Endothelial cell of umbilical vein (primary cell): Measurements from ENCODE around the gene HYAL3. TPM values are rescaled to one million over a fixed set of nuclear protein-coding genes. Genes with fewer than 3 reads are reported as not detected.
"Not testable (repeated sequence)": the region's sequence is repeated elsewhere in the genome, so short reads cannot be mapped to it uniquely, and the experiment has no call there.

Experiments
- BruUV-seq: library from RNA; stranded (reverse); fragments of 400-500 nt; replicated peaks from 2 replicates; lab custom pipeline; 2021; lab: Mats Ljungman, UMichigan
- CTCF ChIA-PET: fragments of 300-600, 350-600 bp; sonication (Branson Sonifier 250); formaldehyde crosslinking; loops from one replicate; lab custom pipeline; 2021; ENCODE audit warnings: antibody characterized with exemption, inconsistent platforms; lab: Charles Lee
- POLR2A ChIA-PET: fragments of 300-600, 350-600 bp; sonication (Branson Sonifier 250); formaldehyde crosslinking; loops from one replicate; lab custom pipeline; 2021; ENCODE audit warnings: antibody characterized with exemption, inconsistent platforms; lab: Charles Lee
- DNase-seq: peaks from one replicate; pipeline ENCODE4 v3.0.0-alpha.2; 2011; ENCODE audit warnings: low read depth, low spot score
- FAIRE-seq: peaks from 2 replicates; lab custom pipeline; 2011; peaks lifted over from hg19 to GRCh38; lab: Jason Lieb, UNC
- H2AFZ ChIP-seq: 2 replicates; pipeline ENCODE4 v1.6.0; 2012; ENCODE audit warnings: low read depth, low read length, control low read depth, inconsistent platforms
- H3K27ac ChIP-seq: 2 replicates; pipeline ENCODE4 v1.5.1; 2011; ENCODE audit warnings: low read depth, mild to moderate bottlenecking, control low read depth, low read length, moderate library complexity; ENCODE audit not compliant: insufficient read depth
- H3K27me3 ChIP-seq, 2 experiments: 2 replicates each; pipeline versions ENCODE4 v1.6.0 to v1.6.1; 2011; ENCODE audit warnings: low read length in 2 of 2, mixed read lengths in 1 of 2; ENCODE audit not compliant: control insufficient read depth in 2 of 2, insufficient read depth in 2 of 2
- H3K36me3 ChIP-seq, 2 experiments: 2 replicates in 1 of 2; 3 replicates in 1 of 2; pipeline ENCODE4 v1.5.1; 2011; ENCODE audit warnings: low read length in 2 of 2, mild to moderate bottlenecking in 1 of 2, moderate library complexity in 1 of 2; ENCODE audit not compliant: control insufficient read depth in 2 of 2, insufficient read depth in 2 of 2; ENCODE audit errors: extremely low read depth in 1 of 2
- H3K4me1 ChIP-seq: 3 replicates; pipeline ENCODE4 v1.5.1; 2011; ENCODE audit warnings: mild to moderate bottlenecking, low read length; ENCODE audit not compliant: control insufficient read depth, insufficient read depth; ENCODE audit errors: extremely low read depth
- H3K4me2 ChIP-seq: 2 replicates; pipeline ENCODE4 v1.6.1; 2011; ENCODE audit warnings: low read length, control low read depth, mixed read lengths; ENCODE audit not compliant: insufficient read depth
- H3K4me3 ChIP-seq, 3 experiments: fragments of 200-600 bp in 1 of 3; sonication (generic), shearing (Covaris generic) in 1 of 3; replicated peaks in 1 of 3; 2 replicates each; pipeline ENCODE4 v1.5.1; 2011 to 2016; ENCODE audit warnings: control low read depth in 3 of 3, low read length in 3 of 3, mild to moderate bottlenecking in 2 of 3, inconsistent platforms in 1 of 3, low read depth in 1 of 3, moderate library complexity in 1 of 3; ENCODE audit not compliant: insufficient read depth in 1 of 3
- H3K79me2 ChIP-seq: 2 replicates; pipeline ENCODE4 v1.6.0; 2012; ENCODE audit warnings: low read length, inconsistent platforms; ENCODE audit not compliant: control insufficient read depth, insufficient read depth
- H3K9ac ChIP-seq: replicated peaks from 2 replicates; pipeline ENCODE3; 2011; ENCODE audit warnings: low read length, control low read depth; ENCODE audit not compliant: insufficient read depth; ENCODE audit errors: extremely low read depth
- H3K9me1 ChIP-seq: replicated peaks from 3 replicates; pipeline ENCODE4 v1.6.0; 2011; ENCODE audit warnings: mild to moderate bottlenecking, low read length; ENCODE audit not compliant: control insufficient read depth, insufficient read depth; ENCODE audit errors: extremely low read depth
- H3K9me3 ChIP-seq: replicated peaks from 2 replicates; pipeline ENCODE4 v1.5.1; 2012; ENCODE audit warnings: low read length, inconsistent platforms; ENCODE audit not compliant: control insufficient read depth, insufficient read depth
- H4K20me1 ChIP-seq: replicated peaks from 2 replicates; pipeline ENCODE3; 2011; ENCODE audit warnings: mild to moderate bottlenecking, low read length; ENCODE audit not compliant: control insufficient read depth, insufficient read depth; ENCODE audit errors: extremely low read depth
- EZH2 ChIP-seq: IDR thresholded peaks from 2 replicates; pipeline ENCODE4 v1.6.1; 2012; ENCODE audit warnings: borderline replicate concordance, low read depth, mild to moderate bottlenecking, moderate library complexity, low read length, inconsistent platforms; ENCODE audit not compliant: severe bottlenecking
- FOS ChIP-seq: IDR thresholded peaks from 2 replicates; pipeline ENCODE4 v1.6.1; 2011; ENCODE audit warnings: mild to moderate bottlenecking, low read length, moderate library complexity, borderline replicate concordance; ENCODE audit not compliant: insufficient read depth
- GATA2 ChIP-seq: IDR thresholded peaks from 2 replicates; pipeline ENCODE4 v1.7.0; 2011; ENCODE audit warnings: low read depth, mild to moderate bottlenecking, moderate library complexity, mixed read lengths, low read length; ENCODE audit not compliant: insufficient read length, insufficient read depth
- JUN ChIP-seq: IDR thresholded peaks from 2 replicates; pipeline ENCODE4 v1.6.1; 2011; ENCODE audit warnings: borderline replicate concordance, low read depth; ENCODE audit not compliant: insufficient read length, insufficient read depth
- MYC ChIP-seq: IDR thresholded peaks from one replicate; pipeline ENCODE4 v1.6.1; 2011; ENCODE audit warnings: mild to moderate bottlenecking, low read depth, low read length
- POLR2A ChIP-seq: IDR thresholded peaks from 2 replicates; pipeline ENCODE4 v1.6.1; 2012; ENCODE audit warnings: low read depth, mild to moderate bottlenecking, control low read depth, low read length
- POLR2AphosphoS5 ChIP-seq: IDR thresholded peaks from 2 replicates; pipeline ENCODE4 v1.6.1; 2012; ENCODE audit warnings: low read depth, mild to moderate bottlenecking, control low read depth, low read length, moderate library complexity; ENCODE audit not compliant: insufficient read depth
- dilution Hi-C: fragments of 300-500 bp; cut with MboI; formaldehyde crosslinking; loops from one replicate; pipeline ENCODE4 v1.15.0; 2019; ENCODE audit warnings: low sequenced_read_pairs; ENCODE audit not compliant: extremely low pct_ligation_motif_present
- intact Hi-C: fragments of 100-400 bp; cut with micrococcal nuclease; formaldehyde crosslinking; loops from one replicate; pipeline ENCODE4 v1.10.0; 2022
- polyA plus RNA-seq, 4 experiments: library from polyadenylated mRNA; depleted of rRNA in 3 of 4; stranded (reverse) in 3 of 4; unstranded in 1 of 4; fragments of >200 nt; gene quantifications; 2 replicates each; pipeline versions ENCODE4 v1.2.1 to v1.2.3, GENCODE V29; 2011 to 2012; ENCODE audit warnings: missing spikeins in 1 of 4
- total RNA-seq: library from RNA; stranded (reverse); gene quantifications from 2 replicates; pipeline ENCODE4 v1.2.3, GENCODE V29; 2021
- TF ChIP-seq, protein P1 (sequence below), 2 donors: IDR thresholded peaks; 1 replicate in 1 of 2; 2 replicates in 1 of 2; pipeline ENCODE4 v1.5.1; 2011; ENCODE audit warnings: low read length in 2 of 2, mild to moderate bottlenecking in 2 of 2, moderate library complexity in 2 of 2, control low read depth in 1 of 2, inconsistent platforms in 1 of 2, low read depth in 1 of 2; ENCODE audit not compliant: insufficient read depth in 1 of 2; ENCODE audit errors: extremely low read depth in 1 of 2
- TF ChIP-seq, protein P2 (sequence below): IDR thresholded peaks from 2 replicates; pipeline ENCODE4 v1.6.1; 2011; ENCODE audit not compliant: insufficient read depth, insufficient read length

HYAL3 gene
- total and polyA plus RNA-seq, 2 donors (not counting 3 experiments of a cell fraction or from before 2014, with no cell fraction given): 4.8 to 11.5 TPM

DNA sequence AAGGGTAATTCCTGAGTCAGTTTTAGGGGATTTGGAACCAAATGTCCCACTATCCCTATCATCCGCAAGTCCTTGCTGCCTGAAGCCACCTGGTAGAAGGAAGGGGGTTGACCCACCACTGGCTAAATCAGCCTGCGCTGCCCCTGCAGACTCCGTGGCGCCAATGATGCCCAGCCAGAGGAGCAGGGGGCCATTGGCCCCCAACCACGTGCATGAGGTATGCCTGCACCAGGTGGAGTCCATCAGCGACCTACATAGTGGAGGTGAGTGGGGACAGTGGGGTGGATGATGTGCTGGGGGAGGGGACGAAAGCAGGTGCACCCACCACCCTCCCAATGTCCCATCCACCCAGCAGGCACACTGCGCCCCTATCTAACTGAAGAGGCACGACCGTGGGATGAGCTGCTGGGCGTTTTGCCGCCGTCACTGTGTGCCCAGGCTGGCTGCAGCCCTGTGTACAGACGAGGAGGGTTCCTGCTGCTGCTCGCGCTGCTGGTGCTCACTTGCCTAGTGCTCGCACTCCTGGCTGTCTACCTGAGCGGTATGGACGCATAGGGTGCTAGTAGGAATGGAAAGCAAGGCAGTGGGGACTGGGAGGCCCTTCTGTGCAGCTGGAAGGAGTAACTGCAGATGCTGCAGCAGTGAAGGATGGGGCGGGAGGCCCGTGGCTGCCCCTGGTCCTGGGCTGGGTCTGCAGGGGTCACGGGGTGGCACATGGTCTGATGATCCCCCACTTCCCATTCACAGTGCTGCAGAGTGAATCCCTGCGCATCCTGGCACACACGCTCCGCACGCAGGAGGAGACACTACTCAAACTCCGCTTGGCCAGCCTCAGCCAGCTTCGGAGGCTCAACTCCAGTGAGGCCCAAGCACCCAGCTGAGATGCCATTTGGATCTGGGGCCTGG, 12.6 kb downstream of the HYAL3 start:
- H2AFZ ChIP-seq: no peak overlapping the region
- no peaks in the 10 kb centered on the region for H3K27me3 ChIP-seq
- CTCF ChIA-PET: no interaction called here
- H4K20me1 ChIP-seq: no peaks in the 10 kb centered on the region
- H3K4me3 ChIP-seq: no peak overlapping the region
- H3K27ac ChIP-seq: no peak overlapping the region
- dilution Hi-C loops: no loop called here
- H3K9me3 ChIP-seq: no peaks in the 10 kb centered on the region
- H3K36me3 ChIP-seq: peaks cover 3 to 35% of the 10 kb centered on the region in 2 experiments
- H3K9me1 ChIP-seq: no peaks in the 10 kb centered on the region
- FAIRE-seq (no peak), DNase-seq (no peak)
- H3K9ac ChIP-seq: no peak overlapping the region
- TF ChIP-seq, protein P1, sequence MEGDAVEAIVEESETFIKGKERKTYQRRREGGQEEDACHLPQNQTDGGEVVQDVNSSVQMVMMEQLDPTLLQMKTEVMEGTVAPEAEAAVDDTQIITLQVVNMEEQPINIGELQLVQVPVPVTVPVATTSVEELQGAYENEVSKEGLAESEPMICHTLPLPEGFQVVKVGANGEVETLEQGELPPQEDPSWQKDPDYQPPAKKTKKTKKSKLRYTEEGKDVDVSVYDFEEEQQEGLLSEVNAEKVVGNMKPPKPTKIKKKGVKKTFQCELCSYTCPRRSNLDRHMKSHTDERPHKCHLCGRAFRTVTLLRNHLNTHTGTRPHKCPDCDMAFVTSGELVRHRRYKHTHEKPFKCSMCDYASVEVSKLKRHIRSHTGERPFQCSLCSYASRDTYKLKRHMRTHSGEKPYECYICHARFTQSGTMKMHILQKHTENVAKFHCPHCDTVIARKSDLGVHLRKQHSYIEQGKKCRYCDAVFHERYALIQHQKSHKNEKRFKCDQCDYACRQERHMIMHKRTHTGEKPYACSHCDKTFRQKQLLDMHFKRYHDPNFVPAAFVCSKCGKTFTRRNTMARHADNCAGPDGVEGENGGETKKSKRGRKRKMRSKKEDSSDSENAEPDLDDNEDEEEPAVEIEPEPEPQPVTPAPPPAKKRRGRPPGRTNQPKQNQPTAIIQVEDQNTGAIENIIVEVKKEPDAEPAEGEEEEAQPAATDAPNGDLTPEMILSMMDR (IDR thresholded peaks at IDR 0.05; ENCODE audit: extremely low read depth in 1 of 2, insufficient read depth in 1 of 2, low read depth in 1 of 2, low read length in 2 of 2): no peak
- TF ChIP-seq GATA2 (no peak), FOS (no peak), JUN (no peak), POLR2AphosphoS5 (no peak), MYC (no peak), EZH2 (no peak), POLR2A (no peak)
- TF ChIP-seq, protein P2, sequence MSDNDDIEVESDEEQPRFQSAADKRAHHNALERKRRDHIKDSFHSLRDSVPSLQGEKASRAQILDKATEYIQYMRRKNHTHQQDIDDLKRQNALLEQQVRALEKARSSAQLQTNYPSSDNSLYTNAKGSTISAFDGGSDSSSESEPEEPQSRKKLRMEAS: no peak
- H3K79me2 ChIP-seq: peaks cover 22% of the 10 kb centered on the region
- BruUV-seq: no TSS peak
- no peak overlapping the region for H3K4me2 ChIP-seq
- intact Hi-C loops: no loop called here
- POLR2A ChIA-PET: no interaction called here
- H3K4me1 ChIP-seq: peaks cover 5% of the 10 kb centered on the region

DNA sequence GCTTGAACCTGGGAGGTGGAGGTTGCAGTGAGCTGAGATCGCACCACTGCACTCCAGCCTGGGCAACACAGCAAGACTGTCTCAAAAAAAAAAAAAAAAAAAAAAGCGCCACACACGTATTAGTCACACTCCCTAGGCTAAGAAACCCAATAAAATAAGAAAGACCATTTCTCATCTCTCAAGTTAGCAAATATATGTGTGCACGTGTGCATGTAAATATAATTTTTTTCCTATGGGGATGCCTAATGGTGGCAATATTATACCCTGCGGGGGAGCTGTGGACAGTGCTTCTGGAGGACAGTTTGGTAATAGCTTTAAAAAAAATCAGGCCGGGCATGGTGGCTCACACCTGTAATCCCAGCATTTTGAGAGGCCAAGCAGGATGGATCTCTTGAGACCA, 15.1 kb downstream of the HYAL3 start:
- H3K79me2 ChIP-seq, FAIRE-seq, dilution Hi-C loops, DNase-seq, H3K27ac ChIP-seq, H3K27me3 ChIP-seq, H3K4me1 ChIP-seq, POLR2A ChIA-PET, H3K4me2 ChIP-seq, BruUV-seq, H3K9ac ChIP-seq, H3K9me1 ChIP-seq, H4K20me1 ChIP-seq, H2AFZ ChIP-seq, H3K9me3 ChIP-seq, intact Hi-C loops, H3K4me3 ChIP-seq: not testable (repeated sequence)
- peaks cover 3 to 24% of the 10 kb centered on the region in 2 experiments for H3K36me3 ChIP-seq
- CTCF ChIA-PET: interaction anchor here (1.0 to 1.2 kb wide), 2 partner anchors 40 to 258 kb away, joined by 3 to 4 read pairs; no protein-coding TSS in a partner anchor
